H9 (cell line): ENCODE data around the gene WWC2. TPM values are rescaled to one million over a fixed set of nuclear protein-coding genes. Genes with fewer than 3 reads are reported as not detected.

Experiments used
- DNase-seq: peaks from one replicate; pipeline ENCODE4 v3.0.0-alpha.2; 2017
- H2AFZ ChIP-seq: one replicate; pipeline ENCODE4 v1.6.1; 2013; ENCODE audit warnings: mild to moderate bottlenecking, low read length, control low read depth, moderate library complexity
- H2AK5ac ChIP-seq: 2 replicates; pipeline ENCODE4 v1.6.1; 2013; ENCODE audit warnings: low read length, control low read depth, mixed read lengths; ENCODE audit not compliant: insufficient read length
- H2BK120ac ChIP-seq: one replicate; pipeline ENCODE4 v1.6.1; 2013; ENCODE audit warnings: low read depth, mild to moderate bottlenecking, low read length, control low read depth, inconsistent platforms; ENCODE audit not compliant: poor library complexity, severe bottlenecking
- H2BK12ac ChIP-seq: 2 replicates; pipeline ENCODE4 v1.6.1; 2013; ENCODE audit warnings: low read length, control low read depth, mixed read lengths, low read depth; ENCODE audit not compliant: insufficient read length
- H2BK15ac ChIP-seq: 2 replicates; pipeline ENCODE4 v1.6.1; 2013; ENCODE audit warnings: low read depth, low read length, control low read depth
- H2BK20ac ChIP-seq: one replicate; pipeline ENCODE4 v1.6.1; 2013; ENCODE audit warnings: low read depth, mild to moderate bottlenecking, low read length, control low read depth, inconsistent platforms; ENCODE audit not compliant: poor library complexity, severe bottlenecking
- H2BK5ac ChIP-seq: 2 replicates; pipeline ENCODE4 v1.6.1; 2013; ENCODE audit warnings: low read length, control low read depth, mixed read lengths; ENCODE audit not compliant: insufficient read length
- H3K14ac ChIP-seq: 2 replicates; pipeline ENCODE4 v1.6.1; 2013; ENCODE audit warnings: low read length, control low read depth; ENCODE audit not compliant: insufficient read depth
- H3K18ac ChIP-seq: 2 replicates; pipeline ENCODE4 v1.6.1; 2013; ENCODE audit warnings: low read depth, mild to moderate bottlenecking, mixed read lengths, low read length, control low read depth; ENCODE audit not compliant: insufficient read length
- H3K23ac ChIP-seq: 2 replicates; pipeline ENCODE4 v1.6.1; 2013; ENCODE audit warnings: low read length, control low read depth, mixed read lengths, low read depth; ENCODE audit not compliant: insufficient read length
- H3K23me2 ChIP-seq: 2 replicates; pipeline ENCODE4 v1.6.1; 2013; ENCODE audit warnings: low read depth, mild to moderate bottlenecking, mixed read lengths, low read length, control low read depth; ENCODE audit not compliant: insufficient read length, poor library complexity, severe bottlenecking
- H3K27ac ChIP-seq: 2 replicates; pipeline ENCODE4 v1.5.1; 2013; ENCODE audit warnings: low read length, control low read depth, mixed read lengths, low read depth; ENCODE audit not compliant: insufficient read length
- H3K27me3 ChIP-seq: 2 replicates; pipeline ENCODE4 v1.6.1; 2013; ENCODE audit warnings: low read length, control low read depth, inconsistent platforms; ENCODE audit not compliant: insufficient read depth
- H3K4ac ChIP-seq: 2 replicates; pipeline ENCODE4 v1.6.1; 2013; ENCODE audit warnings: low read depth, mild to moderate bottlenecking, control low read depth, inconsistent platforms, low read length, moderate library complexity
- H3K4me1 ChIP-seq: 2 replicates; pipeline ENCODE4 v1.6.1; 2013; ENCODE audit warnings: low read length, control low read depth, inconsistent platforms; ENCODE audit not compliant: insufficient read depth
- H3K4me2 ChIP-seq: 2 replicates; pipeline ENCODE4 v1.6.1; 2013; ENCODE audit warnings: low read length, control low read depth, mixed read lengths; ENCODE audit not compliant: insufficient read length, insufficient read depth
- H3K56ac ChIP-seq: 2 replicates; pipeline ENCODE4 v1.6.1; 2013; ENCODE audit warnings: low read depth, mild to moderate bottlenecking, mixed read lengths, low read length, control low read depth; ENCODE audit not compliant: insufficient read length
- H3K79me1 ChIP-seq: 2 replicates; pipeline ENCODE4 v1.6.1; 2013; ENCODE audit warnings: low read depth, mild to moderate bottlenecking, moderate library complexity, low read length, control low read depth, inconsistent platforms; ENCODE audit not compliant: insufficient read depth, poor library complexity, severe bottlenecking
- H3K79me2 ChIP-seq: 2 replicates; pipeline ENCODE4 v1.6.1; 2013; ENCODE audit warnings: low read length, control low read depth, inconsistent platforms; ENCODE audit not compliant: insufficient read depth
- H3K9ac ChIP-seq: 2 replicates; pipeline ENCODE4 v1.6.1; 2013; ENCODE audit warnings: low read length, control low read depth, mixed read lengths; ENCODE audit not compliant: insufficient read length; ENCODE audit errors: extremely low read depth
- H3K9me3 ChIP-seq: one replicate; pipeline ENCODE4 v1.6.1; 2013; ENCODE audit warnings: low read depth, low read length, inconsistent platforms; ENCODE audit not compliant: control insufficient read depth
- H3T11ph ChIP-seq: one replicate; pipeline ENCODE4 v1.6.1; 2013; ENCODE audit warnings: mild to moderate bottlenecking, low read length, control low read depth, inconsistent platforms
- H4K20me1 ChIP-seq: one replicate; pipeline ENCODE4 v1.6.1; 2013; ENCODE audit not compliant: control insufficient read depth, insufficient read length, insufficient read depth
- H4K5ac ChIP-seq: 2 replicates; pipeline ENCODE4 v1.6.1; 2013; ENCODE audit warnings: low read depth, mild to moderate bottlenecking, mixed read lengths, low read length, control low read depth; ENCODE audit not compliant: insufficient read length
- H4K8ac ChIP-seq: replicated peaks from 2 replicates; pipeline ENCODE4 v1.6.1; 2013; ENCODE audit warnings: low read length, control low read depth, mixed read lengths, low read depth; ENCODE audit not compliant: insufficient read length
- H4K91ac ChIP-seq: 2 replicates; pipeline ENCODE4 v1.6.1; 2013; ENCODE audit warnings: low read depth, mild to moderate bottlenecking, moderate library complexity, mixed read lengths, low read length, control low read depth; ENCODE audit not compliant: insufficient read length
- H3K27ac Mint-ChIP-seq, 3 experiments: 2 replicates in 2 of 3; 3 replicates in 1 of 3; pipeline ENCODE4 v1.8.0; 2020 to 2021; ENCODE audit warnings: mixed read lengths in 3 of 3, mild to moderate bottlenecking in 1 of 3, moderate library complexity in 1 of 3
- H3K27me3 Mint-ChIP-seq: 2 replicates; pipeline ENCODE4 v1.8.0; 2021; ENCODE audit warnings: low read depth, mild to moderate bottlenecking, moderate library complexity, mixed read lengths
- H3K36me3 Mint-ChIP-seq, 3 experiments: 2 replicates in 2 of 3; 3 replicates in 1 of 3; pipeline ENCODE4 v1.8.0; 2020 to 2021; ENCODE audit warnings: low read depth in 3 of 3, mixed read lengths in 3 of 3; ENCODE audit not compliant: insufficient read depth in 1 of 3
- H3K4me1 Mint-ChIP-seq, 2 experiments: 2 replicates each; pipeline ENCODE4 v1.8.0; 2020; ENCODE audit warnings: mixed read lengths in 2 of 2
- H3K4me3 Mint-ChIP-seq, 2 experiments: 2 replicates in 1 of 2; 3 replicates in 1 of 2; pipeline ENCODE4 v1.8.0; 2020 to 2021; ENCODE audit warnings: mild to moderate bottlenecking in 2 of 2, mixed read lengths in 2 of 2, moderate library complexity in 1 of 2
- H3K9me3 Mint-ChIP-seq, 2 experiments: 2 replicates in 1 of 2; 3 replicates in 1 of 2; pipeline ENCODE4 v1.8.0; 2020; ENCODE audit warnings: mild to moderate bottlenecking in 2 of 2, mixed read lengths in 2 of 2, moderate library complexity in 1 of 2
- CTCF ChIP-seq: fragments of 200-600 bp; sonication (generic); conservative IDR thresholded peaks from 3 replicates; pipeline ENCODE4 v1.8.0; 2021; ENCODE audit warnings: antibody characterized with exemption, mild to moderate bottlenecking
- WGBS: extraction: QIAGEN DNeasy Blood & Tissue Kit; methylation state at CpG from one replicate; pipeline ENCODE4 v1.1.7; 2013; ENCODE audit warnings: missing lambda C conversion rate, low lambda C conversion rate, mixed read lengths; ENCODE audit not compliant: insufficient read length; ENCODE audit errors: extremely low coverage; 5-methylcytosine and 5-hydroxymethylcytosine counted together
- total RNA-seq: library from RNA; stranded (reverse); gene quantifications from 2 replicates; pipeline ENCODE4 v1.2.1, GENCODE V29; 2021

WWC2 gene
- total RNA-seq, 1 experiment from 2014 or later = 106 TPM

- Histone ChIP-seq H3K4me1 (peaks cover 3% of the 10 kb centered on the region; the same call in 1 of the 2 replicates), H2AFZ (no peak overlapping the region), H2BK20ac (no peak overlapping the region), H3K23ac (no peak overlapping the region), H3K4ac (no peak overlapping the region), H4K8ac (no peak overlapping the region), H3K9me3 (no peaks in the 10 kb centered on the region), H3K14ac (no peak overlapping the region), H3K27me3 (no peaks in the 10 kb centered on the region), H2BK15ac (no peak overlapping the region), H2BK5ac (no peak overlapping the region), H4K5ac (no peak overlapping the region), H3K4me2 (no peak overlapping the region), H2AK5ac (no peak overlapping the region), H4K91ac (no peak overlapping the region), H3K79me1 (peaks cover 20% of the 10 kb centered on the region), H3K56ac (no peak overlapping the region), H3K27ac (no peak overlapping the region), H3K79me2 (peaks cover 38% of the 10 kb centered on the region), H2BK12ac (no peak overlapping the region), H2BK120ac (no peak overlapping the region), H3T11ph (no peak overlapping the region), H3K18ac (no peak overlapping the region), H3K23me2 (no peaks in the 10 kb centered on the region), H3K9ac (no peak overlapping the region), H4K20me1 (no peaks in the 10 kb centered on the region)
- WGBS = no CpG with 5 or more reads among the region's 3 CpGs
- no peak for DNase-seq
- no peak overlapping the region for H3K4me3 Mint-ChIP-seq
- H3K27ac Mint-ChIP-seq = no peak overlapping the region
- peaks cover 0 to 4% (median 0%) of the 10 kb centered on the region in 3 experiments; a peak in 2 of 7 replicates for H3K36me3 Mint-ChIP-seq
- H3K4me1 Mint-ChIP-seq = peaks cover 32 to 43% of the 10 kb centered on the region in 2 experiments
- TF ChIP-seq CTCF = no peak
- H3K9me3 Mint-ChIP-seq = no peaks in the 10 kb centered on the region
- H3K27me3 Mint-ChIP-seq = no peaks in the 10 kb centered on the region
Observed at GRCh38 chr4:183136855-183137254, 37.8 kb downstream of the WWC2 start.
